Measurements from ENCODE around the gene MAML3. TPM values are rescaled to one million over a fixed set of nuclear protein-coding genes. Genes with fewer than 3 reads are reported as not detected.

MAML3 gene
- total RNA-seq, 3 donors from 2014 or later, result 0.60 to 1.0 (median 0.73) TPM

DNA sequence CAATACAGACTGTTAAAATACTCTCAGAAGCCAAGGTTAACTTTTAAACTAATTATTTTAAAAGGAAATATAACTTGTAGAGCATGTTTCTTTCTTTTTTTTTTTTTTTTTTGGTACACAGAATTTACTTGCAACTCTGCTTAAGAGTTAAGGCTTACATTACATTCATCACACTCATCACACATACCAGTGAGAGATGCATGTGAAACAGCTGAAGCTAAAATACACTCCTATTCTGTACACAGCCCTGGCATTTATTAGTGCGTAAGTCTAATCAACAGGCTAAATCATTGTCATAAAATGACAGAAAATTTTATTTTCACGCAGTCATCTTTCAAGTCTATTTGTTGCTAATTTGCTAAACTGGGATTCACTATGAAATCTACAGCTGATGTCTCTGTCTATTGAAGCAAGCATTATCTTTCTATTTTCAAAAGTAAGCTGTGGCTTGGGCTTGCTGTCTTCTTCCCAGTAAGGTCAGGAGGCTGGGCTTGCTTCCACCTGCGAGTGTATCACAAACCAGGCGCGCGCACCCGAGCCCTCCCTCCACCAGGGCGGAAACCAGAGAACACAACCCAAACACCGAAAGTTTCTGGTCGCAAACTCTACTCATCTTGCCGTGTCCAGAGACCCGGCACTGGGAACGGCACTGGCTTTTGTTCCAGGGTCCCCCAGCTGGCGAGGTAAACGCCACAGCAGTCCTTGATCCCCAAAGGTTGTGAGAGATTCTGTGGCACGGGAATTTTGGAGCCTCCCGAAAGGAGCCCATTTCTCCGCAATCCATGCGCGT is 3.9 kb downstream of the MAML3 start:
- peaks cover 6% of the 10 kb centered on the region for H3K27me3 Mint-ChIP-seq (ENCODE audit: low read depth)
- peak; percentile 10 to 20 for ATAC-seq

DNA sequence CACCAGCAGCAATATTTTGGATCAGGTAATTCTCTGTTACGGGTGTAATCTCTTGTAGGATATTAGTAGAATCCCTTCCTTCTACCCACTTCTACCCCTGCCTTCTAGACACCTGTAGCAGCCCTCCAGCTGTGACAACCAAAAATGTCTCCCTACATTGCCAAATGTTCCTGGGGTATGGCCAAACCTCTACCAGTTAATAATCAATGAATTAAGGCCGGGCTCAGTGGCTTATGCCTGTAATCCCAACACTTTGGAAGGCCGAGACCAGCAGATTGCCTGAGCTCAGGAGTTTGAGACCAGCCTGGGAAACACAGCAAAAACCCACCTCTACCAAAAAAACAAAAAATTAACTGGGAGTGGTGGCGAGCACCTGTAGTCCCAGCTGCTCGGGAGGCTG is 9.9 kb downstream of the MAML3 start:
- peaks cover 4% of the 10 kb centered on the region for H3K4me1 Mint-ChIP-seq (ENCODE audit: low read depth)
- no peak overlapping the region for H3K4me3 Mint-ChIP-seq
- peaks cover 3% of the 10 kb centered on the region for H3K27me3 Mint-ChIP-seq (ENCODE audit: low read depth)
- ATAC-seq (no peak), DNase-seq (no peak)
- no peaks in the 10 kb centered on the region for H3K9me3 Mint-ChIP-seq
- no peaks in the 10 kb centered on the region for H3K36me3 Mint-ChIP-seq (ENCODE audit: insufficient read depth)

More for the DNA sequence above, 3.9 kb downstream of the MAML3 start:
- Mint-ChIP-seq H3K4me1 (ENCODE audit: low read depth) (peaks cover 25% of the 10 kb centered on the region), H3K4me3 (peak overlapping the region; percentile 84), H3K36me3 (ENCODE audit: insufficient read depth) (no peaks in the 10 kb centered on the region), H3K9me3 (no peaks in the 10 kb centered on the region)
- peak; percentile 69 for DNase-seq

DNA sequence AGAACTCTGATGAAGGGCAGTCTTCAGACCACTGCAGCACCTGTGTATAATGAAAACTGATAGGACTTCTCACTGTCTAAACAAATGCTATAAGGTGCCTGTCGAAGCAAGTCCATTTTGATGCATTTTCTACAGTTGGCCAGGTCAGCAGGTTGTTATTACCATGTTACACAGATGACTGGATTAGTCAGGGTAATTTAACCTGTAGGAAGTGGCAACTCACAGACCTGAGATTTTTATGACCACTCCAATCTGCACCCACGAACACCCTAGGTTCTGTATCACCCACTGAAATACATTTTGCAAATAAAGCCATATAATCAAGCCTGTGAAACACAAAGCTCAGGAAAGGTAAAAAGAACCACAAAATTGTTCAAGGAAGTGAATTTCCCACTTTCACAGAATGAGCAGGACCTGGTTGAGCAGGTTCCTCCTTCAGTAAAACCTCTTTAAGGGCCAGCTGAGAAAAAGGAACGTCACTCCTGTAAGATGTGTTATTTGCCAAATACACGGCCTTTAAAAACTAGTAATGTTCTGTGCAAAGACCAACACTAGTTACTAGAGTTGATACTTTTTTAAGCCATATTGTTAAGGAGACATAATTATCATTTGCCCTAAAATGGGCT is 12.7 kb downstream of the MAML3 start:
- H3K4me3 Mint-ChIP-seq, result no peak overlapping the region
- peaks cover 5% of the 10 kb centered on the region for H3K27me3 Mint-ChIP-seq (ENCODE audit: low read depth)
- peaks cover 14% of the 10 kb centered on the region for H3K4me1 Mint-ChIP-seq (ENCODE audit: low read depth)
- H3K36me3 Mint-ChIP-seq (ENCODE audit: insufficient read depth), result no peaks in the 10 kb centered on the region
- DNase-seq (no peak), ATAC-seq (no peak)
- no peaks in the 10 kb centered on the region for H3K9me3 Mint-ChIP-seq

DNA sequence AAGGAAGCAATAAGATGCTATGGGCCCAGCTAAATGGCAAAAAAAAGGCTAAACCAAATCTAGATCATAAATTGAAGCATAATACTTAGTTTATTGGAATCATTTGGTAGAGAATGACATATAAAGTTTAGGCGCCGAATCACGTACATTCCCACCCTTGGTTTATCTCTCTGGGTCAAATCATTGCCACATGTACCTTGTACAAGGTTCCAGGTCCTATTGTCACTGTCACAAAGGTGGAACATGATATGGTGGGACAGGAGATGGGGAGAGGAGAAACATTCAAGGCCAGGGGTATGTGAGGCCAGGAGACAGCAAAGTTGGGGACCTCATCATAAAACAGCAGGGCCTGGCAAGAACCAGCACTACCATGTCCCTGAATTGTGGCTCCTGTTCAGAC is 13.4 kb downstream of the MAML3 start:
- Mint-ChIP-seq H3K4me3 (no peak overlapping the region), H3K27me3 (ENCODE audit: low read depth) (peaks cover 5% of the 10 kb centered on the region)

DNA sequence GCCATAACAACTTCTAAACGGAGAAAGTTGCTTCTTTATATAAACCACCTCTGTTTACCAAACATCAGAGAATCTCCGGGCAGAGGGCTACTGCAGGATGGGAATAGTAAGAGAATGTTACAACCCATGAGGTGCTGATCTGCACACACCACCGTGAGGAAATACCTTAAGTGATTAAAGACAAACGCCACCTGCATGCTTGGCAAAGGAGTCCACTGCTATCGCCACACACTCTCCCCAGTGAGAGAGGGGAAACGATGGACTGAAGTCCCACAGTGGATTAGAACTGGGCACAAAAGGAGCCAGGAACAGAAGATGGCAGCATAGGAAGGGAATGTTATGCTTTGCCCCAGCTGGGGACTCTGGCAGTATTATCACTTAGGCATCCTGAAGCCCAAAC is 15.6 kb downstream of the MAML3 start:
- H3K4me3 Mint-ChIP-seq, result no peak overlapping the region
- ATAC-seq (no peak), DNase-seq (no peak)
- no peaks in the 10 kb centered on the region for H3K9me3 Mint-ChIP-seq
- H3K36me3 Mint-ChIP-seq (ENCODE audit: insufficient read depth), result no peaks in the 10 kb centered on the region
- peaks cover 5% of the 10 kb centered on the region for H3K27me3 Mint-ChIP-seq (ENCODE audit: low read depth)
- H3K4me1 Mint-ChIP-seq (ENCODE audit: low read depth), result peaks cover 14% of the 10 kb centered on the region

More for the DNA sequence above, 13.4 kb downstream of the MAML3 start:
- DNase-seq (no peak), ATAC-seq (no peak)
- Mint-ChIP-seq H3K36me3 (ENCODE audit: insufficient read depth) (no peaks in the 10 kb centered on the region), H3K9me3 (no peaks in the 10 kb centered on the region), H3K4me1 (ENCODE audit: low read depth) (peaks cover 14% of the 10 kb centered on the region)

DNA sequence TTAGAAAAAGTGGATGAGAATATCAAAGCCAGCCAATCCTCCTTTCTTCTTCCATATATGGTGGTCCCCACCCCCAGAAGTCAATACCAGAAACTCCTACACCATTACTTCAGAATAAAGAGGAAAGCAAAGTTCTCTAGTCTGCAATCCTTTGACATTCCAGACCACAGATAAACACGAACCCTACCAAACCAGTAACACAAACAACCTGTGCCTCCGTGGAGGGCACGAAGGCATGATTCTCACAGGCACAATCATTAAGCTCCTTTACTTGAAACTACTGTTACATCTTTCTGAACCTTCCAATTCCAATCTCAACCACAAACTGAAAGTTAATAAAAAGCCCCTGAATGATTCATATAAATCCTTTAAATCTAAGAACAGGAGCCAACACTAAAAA is 16.3 kb downstream of the MAML3 start:
- Mint-ChIP-seq H3K9me3 (no peaks in the 10 kb centered on the region), H3K27me3 (ENCODE audit: low read depth) (peaks cover 5% of the 10 kb centered on the region), H3K4me1 (ENCODE audit: low read depth) (peaks cover 11% of the 10 kb centered on the region), H3K36me3 (ENCODE audit: insufficient read depth) (no peaks in the 10 kb centered on the region), H3K4me3 (no peak overlapping the region)
- DNase-seq, result no peak
- no peak for ATAC-seq

DNA sequence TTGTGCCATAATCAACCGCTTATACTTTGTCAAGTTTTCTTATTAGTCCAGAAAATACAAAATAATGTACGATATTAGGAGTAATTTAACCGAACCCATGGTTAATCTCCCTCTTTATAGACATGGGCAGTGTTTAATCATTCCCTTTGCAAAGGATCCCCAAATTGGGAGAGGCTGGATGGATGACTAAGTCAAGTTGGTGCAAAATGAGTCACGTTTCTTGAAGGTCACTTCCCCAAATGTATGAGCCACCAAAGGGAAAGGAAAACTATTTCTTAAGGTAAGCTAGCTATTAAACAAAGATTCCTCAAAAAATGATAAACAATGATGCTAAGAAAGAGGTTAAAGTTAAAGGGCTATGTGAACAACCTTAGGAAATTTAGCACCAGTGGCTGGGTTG is 17.5 kb downstream of the MAML3 start:
- Mint-ChIP-seq H3K4me3 (no peak overlapping the region), H3K9me3 (no peaks in the 10 kb centered on the region), H3K4me1 (ENCODE audit: low read depth) (peaks cover 17% of the 10 kb centered on the region), H3K36me3 (ENCODE audit: insufficient read depth) (no peaks in the 10 kb centered on the region), H3K27me3 (ENCODE audit: low read depth) (peaks cover 5% of the 10 kb centered on the region)
- no peak for ATAC-seq
- no peak for DNase-seq

DNA sequence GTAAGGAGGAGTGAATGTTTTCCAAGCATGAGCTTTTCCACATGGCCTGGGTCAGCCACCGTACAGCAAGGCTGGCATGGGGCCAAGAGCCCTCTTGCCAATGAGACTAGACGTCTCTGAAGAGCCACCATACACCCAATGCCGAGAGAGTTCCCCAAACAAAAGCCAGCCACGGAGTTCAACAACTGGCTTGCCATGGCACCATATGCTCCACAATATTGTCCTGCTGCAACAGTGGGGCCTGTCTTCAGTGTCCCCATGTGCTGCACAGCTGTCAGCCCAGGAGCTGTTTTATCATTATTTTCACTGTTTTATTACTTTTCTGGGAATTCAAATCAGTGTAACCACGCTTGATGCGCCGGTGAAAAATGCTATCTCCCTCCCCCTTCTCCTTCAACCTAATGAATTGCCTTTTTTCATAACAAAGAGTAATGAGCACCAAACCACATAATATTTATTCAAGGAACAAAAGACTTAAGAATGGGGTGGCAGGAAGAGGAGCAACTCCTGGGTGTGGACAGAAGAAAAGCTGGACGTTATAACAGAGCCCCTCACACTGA is 18.4 kb downstream of the MAML3 start:
- no peak for DNase-seq
- peaks cover 17% of the 10 kb centered on the region for H3K4me1 Mint-ChIP-seq (ENCODE audit: low read depth)
- no peaks in the 10 kb centered on the region for H3K36me3 Mint-ChIP-seq (ENCODE audit: insufficient read depth)
- H3K27me3 Mint-ChIP-seq (ENCODE audit: low read depth), result peaks cover 4% of the 10 kb centered on the region
- no peaks in the 10 kb centered on the region for H3K9me3 Mint-ChIP-seq
- no peak for ATAC-seq
- H3K4me3 Mint-ChIP-seq, result no peak overlapping the region

DNA sequence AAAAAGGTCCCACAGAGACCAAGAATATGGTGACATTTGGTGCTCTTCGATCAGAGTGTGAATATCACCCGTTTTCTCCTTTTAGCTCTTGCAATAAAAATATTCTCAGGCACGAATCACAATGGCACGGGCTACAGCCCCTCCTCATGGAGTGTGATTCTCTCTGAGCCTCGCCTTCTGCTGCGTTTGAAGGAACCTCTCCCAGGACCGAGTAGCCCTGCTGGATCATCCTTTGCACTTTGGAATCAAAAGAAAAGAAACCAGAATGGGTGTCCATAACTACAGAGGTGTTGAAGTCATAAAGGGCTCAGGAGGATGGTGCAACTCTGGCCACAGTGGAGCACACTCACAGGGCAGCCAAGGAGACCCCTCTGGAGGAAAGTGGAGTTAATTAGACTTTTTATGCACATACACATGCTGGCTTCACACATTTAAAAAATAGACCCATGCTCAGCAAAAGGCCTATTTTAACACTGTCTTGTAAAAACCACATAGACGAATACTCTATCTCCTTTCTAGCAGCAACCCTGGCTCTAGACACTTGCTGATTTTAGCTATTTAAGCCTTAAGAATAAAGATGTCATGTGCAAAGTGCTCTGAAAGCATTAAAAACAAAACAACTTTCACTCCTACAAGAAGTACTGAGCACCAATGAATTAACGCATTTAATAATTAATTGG is 19.1 kb downstream of the MAML3 start:
- H3K4me1 Mint-ChIP-seq (ENCODE audit: low read depth), result peaks cover 17% of the 10 kb centered on the region
- H3K4me3 Mint-ChIP-seq, result no peak overlapping the region
- no peaks in the 10 kb centered on the region for H3K9me3 Mint-ChIP-seq
- peaks cover 3% of the 10 kb centered on the region for H3K27me3 Mint-ChIP-seq (ENCODE audit: low read depth)
- H3K36me3 Mint-ChIP-seq (ENCODE audit: insufficient read depth), result no peaks in the 10 kb centered on the region
- DNase-seq (no peak), ATAC-seq (no peak)

DNA sequence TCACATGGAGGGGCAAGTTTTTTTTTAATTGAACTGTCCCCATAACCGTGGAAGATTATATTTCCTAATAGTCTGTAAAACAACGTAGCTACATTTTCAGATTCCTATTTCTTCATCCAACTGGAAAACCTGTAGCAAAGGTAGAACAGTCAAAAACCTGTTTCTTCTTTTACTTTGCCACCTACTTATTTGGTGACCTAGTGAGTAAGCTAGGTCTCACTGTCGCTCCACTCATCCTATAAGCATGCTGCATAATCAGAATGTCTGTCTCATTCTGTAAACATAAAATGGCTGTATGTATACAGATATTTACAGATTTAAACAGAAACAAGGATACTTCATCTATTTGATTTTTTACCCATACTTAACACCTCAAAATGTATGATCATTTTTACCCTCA is 20.4 kb downstream of the MAML3 start:
- peaks cover 3% of the 10 kb centered on the region for H3K27me3 Mint-ChIP-seq (ENCODE audit: low read depth)
- DNase-seq, result no peak
- H3K9me3 Mint-ChIP-seq, result no peaks in the 10 kb centered on the region
- ATAC-seq, result no peak
- peaks cover 17% of the 10 kb centered on the region for H3K4me1 Mint-ChIP-seq (ENCODE audit: low read depth)
- H3K36me3 Mint-ChIP-seq (ENCODE audit: insufficient read depth), result no peaks in the 10 kb centered on the region
- no peak overlapping the region for H3K4me3 Mint-ChIP-seq

DNA sequence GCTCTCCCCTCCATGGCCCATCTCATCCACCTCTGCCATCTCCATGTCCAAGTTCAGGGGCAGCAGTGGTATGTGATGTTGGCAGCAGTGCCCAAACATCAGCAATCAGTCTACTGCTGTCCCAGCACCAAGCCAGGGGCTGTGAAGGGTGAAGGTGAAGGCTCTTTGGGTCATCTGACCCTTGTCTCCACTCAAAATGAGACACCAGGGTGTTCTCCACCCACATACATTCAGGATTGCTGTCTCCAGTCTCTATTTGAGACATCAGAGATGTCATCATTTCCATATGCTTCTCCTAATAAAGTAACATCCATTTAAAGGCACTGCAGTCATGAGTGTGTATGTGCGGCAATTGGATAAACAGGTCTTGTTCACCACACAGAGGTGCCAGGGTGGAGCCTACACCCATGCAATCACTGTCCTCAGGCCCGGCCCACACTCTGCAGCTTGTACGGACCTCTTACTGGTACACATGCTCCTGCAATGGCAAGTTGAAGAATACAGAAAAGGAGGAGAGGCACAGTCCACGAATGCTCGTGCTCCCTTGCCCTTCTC is 22.2 kb downstream of the MAML3 start:
- DNase-seq (no peak), ATAC-seq (no peak)
- no peaks in the 10 kb centered on the region for H3K36me3 Mint-ChIP-seq (ENCODE audit: insufficient read depth)
- H3K4me1 Mint-ChIP-seq (ENCODE audit: low read depth), result peaks cover 8% of the 10 kb centered on the region
- no peak overlapping the region for H3K4me3 Mint-ChIP-seq
- H3K9me3 Mint-ChIP-seq, result no peaks in the 10 kb centered on the region
- H3K27me3 Mint-ChIP-seq (ENCODE audit: low read depth), result no peaks in the 10 kb centered on the region

DNA sequence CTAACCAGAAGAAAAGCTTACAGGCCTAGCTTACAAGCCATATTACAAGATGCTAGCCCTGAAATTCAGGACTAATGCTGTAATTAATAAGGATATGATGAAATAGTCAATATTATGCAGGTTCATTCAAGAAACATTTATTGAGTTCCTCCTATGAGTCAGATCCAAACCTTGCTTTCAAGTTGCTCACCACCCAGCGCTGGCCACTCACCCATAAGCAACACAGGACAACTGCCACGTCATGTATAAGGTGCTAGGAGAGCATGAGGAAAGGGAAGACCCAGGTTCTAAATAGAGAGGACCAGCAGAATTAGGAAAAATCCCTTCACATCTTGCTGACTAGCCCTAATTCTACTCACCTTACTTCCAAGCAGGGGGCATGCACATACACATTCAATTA is 23.3 kb downstream of the MAML3 start:
- no peak for ATAC-seq
- Mint-ChIP-seq H3K9me3 (no peaks in the 10 kb centered on the region), H3K4me1 (ENCODE audit: low read depth) (peaks cover 6% of the 10 kb centered on the region), H3K36me3 (ENCODE audit: insufficient read depth) (no peaks in the 10 kb centered on the region), H3K4me3 (no peak overlapping the region), H3K27me3 (ENCODE audit: low read depth) (no peaks in the 10 kb centered on the region)
- no peak for DNase-seq

DNA sequence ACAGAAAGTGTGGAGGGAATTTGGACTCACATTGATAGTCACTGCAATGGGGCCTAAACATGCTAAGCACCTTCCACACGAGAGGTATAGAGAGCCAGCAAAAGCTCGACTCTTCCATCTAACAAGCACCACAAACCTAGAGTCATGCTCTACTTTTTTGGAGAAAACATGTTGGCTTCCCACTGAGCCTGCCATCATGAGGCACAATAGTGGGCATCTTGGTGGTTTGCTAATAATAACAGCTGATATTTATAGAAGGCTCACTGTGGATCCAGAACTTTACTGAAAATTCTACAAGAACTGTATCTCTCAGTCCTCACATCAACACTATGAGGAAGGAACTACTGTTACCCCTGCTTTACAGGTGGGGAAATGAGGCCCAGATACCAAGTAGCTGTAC is 26.6 kb downstream of the MAML3 start:
- H3K4me3 Mint-ChIP-seq, result no peak overlapping the region
- no peaks in the 10 kb centered on the region for H3K36me3 Mint-ChIP-seq (ENCODE audit: insufficient read depth)
- H3K9me3 Mint-ChIP-seq, result no peaks in the 10 kb centered on the region
- peaks cover 19% of the 10 kb centered on the region for H3K4me1 Mint-ChIP-seq (ENCODE audit: low read depth)
- no peaks in the 10 kb centered on the region for H3K27me3 Mint-ChIP-seq (ENCODE audit: low read depth)
- DNase-seq (no peak), ATAC-seq (no peak)

DNA sequence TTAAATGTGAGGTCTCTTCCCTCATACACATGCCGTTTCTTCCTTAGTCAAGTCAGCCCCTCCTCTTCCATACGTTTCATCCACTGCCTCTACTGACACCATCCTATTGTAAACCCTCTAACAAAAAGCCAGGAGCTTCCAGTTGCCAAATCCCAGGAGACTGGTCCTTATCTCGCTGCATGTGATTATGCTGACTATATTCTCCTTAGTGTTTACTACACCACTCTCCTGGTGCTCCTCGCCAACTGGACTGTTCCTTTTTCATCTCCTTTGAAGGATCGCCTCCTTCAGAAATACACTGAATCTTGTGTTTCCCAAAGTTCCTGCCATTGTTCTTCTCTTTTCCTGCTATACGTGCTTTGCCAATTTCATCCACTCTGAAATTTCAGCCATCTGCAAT is 27.7 kb downstream of the MAML3 start:
- ATAC-seq, result no peak
- peaks cover 13% of the 10 kb centered on the region for H3K4me1 Mint-ChIP-seq (ENCODE audit: low read depth)

More for the DNA sequence above, 27.7 kb downstream of the MAML3 start:
- H3K9me3 Mint-ChIP-seq, result no peaks in the 10 kb centered on the region
- H3K4me3 Mint-ChIP-seq, result no peak overlapping the region
- DNase-seq, result no peak
- H3K27me3 Mint-ChIP-seq (ENCODE audit: low read depth), result no peaks in the 10 kb centered on the region
- no peaks in the 10 kb centered on the region for H3K36me3 Mint-ChIP-seq (ENCODE audit: insufficient read depth)

All from activated T-cell treated with anti-CD3 and anti-CD28 coated beads, Interleukin-2, amount 50 U/mL, for 4 hours (primary cell).